Astrocyte (in vitro differentiated cells and primary cell): ENCODE results near the gene CHN1. TPM values are rescaled to one million over a fixed set of nuclear protein-coding genes. Genes with fewer than 3 reads are reported as not detected.

Experiments
- DNase-seq: peaks from one replicate; pipeline ENCODE4 v3.0.0-alpha.2; 2010; ENCODE audit warnings: low read depth
- FAIRE-seq: peaks from 2 replicates; lab custom pipeline; 2011; peaks lifted over from hg19 to GRCh38; lab: Jason Lieb, UNC
- H2AFZ ChIP-seq: 2 replicates; pipeline ENCODE4 v1.6.0; 2012; ENCODE audit warnings: low read depth, low read length, inconsistent platforms
- H3K27ac ChIP-seq: 2 replicates; pipeline ENCODE4 v1.5.1; 2011; ENCODE audit warnings: low read depth, low read length, inconsistent platforms
- H3K27me3 ChIP-seq: 2 replicates; pipeline ENCODE4 v1.6.0; 2011; ENCODE audit warnings: low read length, inconsistent platforms; ENCODE audit not compliant: insufficient read depth
- H3K36me3 ChIP-seq: 2 replicates; pipeline ENCODE4 v1.5.1; 2011; ENCODE audit warnings: low read length, inconsistent platforms; ENCODE audit not compliant: insufficient read depth
- H3K4me1 ChIP-seq: 2 replicates; pipeline ENCODE4 v1.5.1; 2011; ENCODE audit warnings: low read length, inconsistent platforms; ENCODE audit not compliant: insufficient read depth
- H3K4me2 ChIP-seq: 2 replicates; pipeline ENCODE4 v1.6.0; 2012; ENCODE audit warnings: low read length, inconsistent platforms
- H3K4me3 ChIP-seq: 2 replicates; pipeline ENCODE4 v1.5.1; 2011; ENCODE audit warnings: low read depth, mild to moderate bottlenecking, low read length, inconsistent platforms; ENCODE audit not compliant: insufficient read depth
- H3K79me2 ChIP-seq: 2 replicates; pipeline ENCODE4 v1.6.0; 2012; ENCODE audit warnings: mild to moderate bottlenecking, low read length, inconsistent platforms; ENCODE audit not compliant: insufficient read depth
- H3K9ac ChIP-seq: 2 replicates; pipeline ENCODE4 v1.6.0; 2012; ENCODE audit warnings: mild to moderate bottlenecking, low read length, inconsistent platforms
- H3K9me3 ChIP-seq: 2 replicates; pipeline ENCODE4 v1.5.1; 2012; ENCODE audit warnings: low read depth, mild to moderate bottlenecking, low read length, inconsistent platforms; ENCODE audit not compliant: insufficient read depth
- H4K20me1 ChIP-seq: 2 replicates; pipeline ENCODE4 v1.6.0; 2012; ENCODE audit warnings: low read length, inconsistent platforms; ENCODE audit not compliant: insufficient read depth
- H3K27ac Mint-ChIP-seq: one replicate; pipeline ENCODE4 v1.8.0; 2021; ENCODE audit warnings: mild to moderate bottlenecking, mixed read lengths; ENCODE audit not compliant: unreplicated experiment
- H3K27me3 Mint-ChIP-seq: one replicate; pipeline ENCODE4 v1.8.0; 2021; ENCODE audit warnings: low read depth, mixed read lengths; ENCODE audit not compliant: unreplicated experiment
- H3K36me3 Mint-ChIP-seq: one replicate; pipeline ENCODE4 v1.8.0; 2021; ENCODE audit warnings: low read depth, mixed read lengths; ENCODE audit not compliant: unreplicated experiment
- H3K4me1 Mint-ChIP-seq: one replicate; pipeline ENCODE4 v1.8.0; 2021; ENCODE audit warnings: low read depth, mixed read lengths; ENCODE audit not compliant: unreplicated experiment
- H3K4me3 Mint-ChIP-seq: one replicate; pipeline ENCODE4 v1.8.0; 2021; ENCODE audit warnings: mild to moderate bottlenecking, moderate library complexity, mixed read lengths; ENCODE audit not compliant: unreplicated experiment
- H3K9me3 Mint-ChIP-seq: one replicate; pipeline ENCODE4 v1.8.0; 2021; ENCODE audit warnings: mild to moderate bottlenecking, mixed read lengths; ENCODE audit not compliant: unreplicated experiment
- CTCF ChIP-seq: IDR thresholded peaks from 2 replicates; pipeline ENCODE4 v1.5.1; 2011; ENCODE audit warnings: low read depth, mild to moderate bottlenecking, inconsistent platforms, low read length, moderate library complexity; ENCODE audit not compliant: insufficient read depth
- EZH2 ChIP-seq: IDR thresholded peaks from 2 replicates; pipeline ENCODE4 v1.6.1; 2012; ENCODE audit warnings: mild to moderate bottlenecking, low read length, inconsistent platforms; ENCODE audit not compliant: insufficient read depth
- total RNA-seq: library from RNA; stranded (reverse); gene quantifications from 2 replicates; pipeline ENCODE4 v1.2.1, GENCODE V29; 2021

The CHN1 gene
- total RNA-seq, 1 donor from 2014 or later: 23.9 TPM

- Histone ChIP-seq H3K27me3 (no peaks in the 10 kb centered on the region), H3K9ac (no peak overlapping the region), H2AFZ (no peak overlapping the region), H3K4me3 (no peak overlapping the region), H3K79me2 (no peaks in the 10 kb centered on the region), H3K27ac (no peak overlapping the region), H3K9me3 (no peaks in the 10 kb centered on the region), H3K4me1 (no peaks in the 10 kb centered on the region), H3K4me2 (no peak overlapping the region), H4K20me1 (no peaks in the 10 kb centered on the region), H3K36me3 (no peaks in the 10 kb centered on the region)
- Mint-ChIP-seq H3K27me3 (no peaks in the 10 kb centered on the region), H3K4me3 (no peak overlapping the region), H3K36me3 (no peaks in the 10 kb centered on the region), H3K9me3 (no peaks in the 10 kb centered on the region), H3K4me1 (peaks cover 2% of the 10 kb centered on the region), H3K27ac (no peak overlapping the region)
- DNase-seq: no peak
- TF ChIP-seq CTCF: no peak
- TF ChIP-seq EZH2: no peak
- FAIRE-seq: no peak
Measured at GRCh38 chr2:174924061-174924693, 81.0 kb downstream of the CHN1 start.

GRCh38 chr2:174919947-174920595 is 85.1 kb downstream of the CHN1 start:
- H3K4me1 Mint-ChIP-seq: peaks cover 9% of the 10 kb centered on the region

More at GRCh38 chr2:174919947-174920595, 85.1 kb downstream of the CHN1 start:
- Histone ChIP-seq H3K27me3 (no peaks in the 10 kb centered on the region), H3K79me2 (no peaks in the 10 kb centered on the region), H3K4me2 (no peak overlapping the region), H3K4me1 (no peaks in the 10 kb centered on the region), H2AFZ (no peak overlapping the region), H3K9ac (no peak overlapping the region), H3K27ac (no peak overlapping the region), H3K9me3 (no peaks in the 10 kb centered on the region), H3K36me3 (no peaks in the 10 kb centered on the region), H4K20me1 (no peaks in the 10 kb centered on the region), H3K4me3 (no peak overlapping the region)
- Mint-ChIP-seq H3K27me3 (no peaks in the 10 kb centered on the region), H3K27ac (no peak overlapping the region), H3K9me3 (no peaks in the 10 kb centered on the region), H3K36me3 (no peaks in the 10 kb centered on the region), H3K4me3 (no peak overlapping the region)
- TF ChIP-seq CTCF: no peak
- no peak for TF ChIP-seq EZH2
- DNase-seq (no peak), FAIRE-seq (no peak)
